ENCODE data around the gene ZYG11A.

DNA sequence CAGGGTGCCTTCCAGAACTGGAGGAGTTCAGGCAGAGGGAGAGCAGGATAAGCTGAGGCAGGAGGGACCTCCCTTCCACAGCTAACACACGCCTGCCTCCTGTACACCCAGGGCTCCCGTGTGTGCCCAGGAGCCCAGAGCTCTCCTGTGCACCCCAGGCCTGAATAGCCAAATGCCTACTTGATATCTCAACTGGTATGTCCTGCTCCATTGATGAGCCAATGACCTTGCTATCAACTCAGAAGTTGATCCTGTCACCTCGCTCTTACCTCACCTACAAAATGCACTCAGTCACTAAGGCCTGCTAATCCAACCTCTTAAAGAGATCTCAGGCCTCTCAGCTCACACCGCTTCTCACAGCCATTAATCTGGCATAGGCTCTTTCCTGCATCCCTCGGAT is 71.9 kb downstream of the ZYG11A start:
- TF ChIP-seq, protein P1, sequence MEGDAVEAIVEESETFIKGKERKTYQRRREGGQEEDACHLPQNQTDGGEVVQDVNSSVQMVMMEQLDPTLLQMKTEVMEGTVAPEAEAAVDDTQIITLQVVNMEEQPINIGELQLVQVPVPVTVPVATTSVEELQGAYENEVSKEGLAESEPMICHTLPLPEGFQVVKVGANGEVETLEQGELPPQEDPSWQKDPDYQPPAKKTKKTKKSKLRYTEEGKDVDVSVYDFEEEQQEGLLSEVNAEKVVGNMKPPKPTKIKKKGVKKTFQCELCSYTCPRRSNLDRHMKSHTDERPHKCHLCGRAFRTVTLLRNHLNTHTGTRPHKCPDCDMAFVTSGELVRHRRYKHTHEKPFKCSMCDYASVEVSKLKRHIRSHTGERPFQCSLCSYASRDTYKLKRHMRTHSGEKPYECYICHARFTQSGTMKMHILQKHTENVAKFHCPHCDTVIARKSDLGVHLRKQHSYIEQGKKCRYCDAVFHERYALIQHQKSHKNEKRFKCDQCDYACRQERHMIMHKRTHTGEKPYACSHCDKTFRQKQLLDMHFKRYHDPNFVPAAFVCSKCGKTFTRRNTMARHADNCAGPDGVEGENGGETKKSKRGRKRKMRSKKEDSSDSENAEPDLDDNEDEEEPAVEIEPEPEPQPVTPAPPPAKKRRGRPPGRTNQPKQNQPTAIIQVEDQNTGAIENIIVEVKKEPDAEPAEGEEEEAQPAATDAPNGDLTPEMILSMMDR (IDR thresholded peaks at IDR 0.05): no peak
- TF ChIP-seq POLR2A (IDR thresholded peaks at IDR 0.05): no peak
